ENCODE data around the gene CTDNEP1.

The CTDNEP1 gene

DNA sequence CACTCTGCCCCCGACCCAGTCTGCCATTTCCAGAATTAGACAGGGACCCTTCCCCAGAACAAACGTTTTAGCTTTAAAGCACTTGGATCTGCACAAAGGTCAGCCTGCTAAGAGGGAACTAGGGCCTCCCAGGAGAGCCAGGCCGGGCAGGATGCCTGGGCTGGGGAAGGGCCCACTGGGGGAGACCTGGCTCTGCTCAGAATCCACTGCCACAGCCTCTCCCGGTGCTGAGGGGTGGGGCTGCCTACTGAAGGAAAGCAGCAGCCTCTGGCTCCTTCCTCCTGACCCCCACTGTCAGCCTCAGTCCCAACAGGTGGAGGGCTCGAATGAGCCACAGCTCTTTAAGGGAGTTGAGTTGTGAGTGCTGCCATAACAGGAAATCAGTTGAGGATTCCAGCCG is 41.2 kb upstream of the CTDNEP1 start:
- H3K4me3 ChIP-seq (replicated peaks; ENCODE audit: low read depth, low read length): no peak overlapping the region
- TF ChIP-seq, protein P1, sequence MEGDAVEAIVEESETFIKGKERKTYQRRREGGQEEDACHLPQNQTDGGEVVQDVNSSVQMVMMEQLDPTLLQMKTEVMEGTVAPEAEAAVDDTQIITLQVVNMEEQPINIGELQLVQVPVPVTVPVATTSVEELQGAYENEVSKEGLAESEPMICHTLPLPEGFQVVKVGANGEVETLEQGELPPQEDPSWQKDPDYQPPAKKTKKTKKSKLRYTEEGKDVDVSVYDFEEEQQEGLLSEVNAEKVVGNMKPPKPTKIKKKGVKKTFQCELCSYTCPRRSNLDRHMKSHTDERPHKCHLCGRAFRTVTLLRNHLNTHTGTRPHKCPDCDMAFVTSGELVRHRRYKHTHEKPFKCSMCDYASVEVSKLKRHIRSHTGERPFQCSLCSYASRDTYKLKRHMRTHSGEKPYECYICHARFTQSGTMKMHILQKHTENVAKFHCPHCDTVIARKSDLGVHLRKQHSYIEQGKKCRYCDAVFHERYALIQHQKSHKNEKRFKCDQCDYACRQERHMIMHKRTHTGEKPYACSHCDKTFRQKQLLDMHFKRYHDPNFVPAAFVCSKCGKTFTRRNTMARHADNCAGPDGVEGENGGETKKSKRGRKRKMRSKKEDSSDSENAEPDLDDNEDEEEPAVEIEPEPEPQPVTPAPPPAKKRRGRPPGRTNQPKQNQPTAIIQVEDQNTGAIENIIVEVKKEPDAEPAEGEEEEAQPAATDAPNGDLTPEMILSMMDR (IDR thresholded peaks at IDR 0.05; ENCODE audit: low read depth, low read length, missing control alignments): no peak
- no peak for DNase-seq (ENCODE audit: extremely low read depth, low read depth)

DNA sequence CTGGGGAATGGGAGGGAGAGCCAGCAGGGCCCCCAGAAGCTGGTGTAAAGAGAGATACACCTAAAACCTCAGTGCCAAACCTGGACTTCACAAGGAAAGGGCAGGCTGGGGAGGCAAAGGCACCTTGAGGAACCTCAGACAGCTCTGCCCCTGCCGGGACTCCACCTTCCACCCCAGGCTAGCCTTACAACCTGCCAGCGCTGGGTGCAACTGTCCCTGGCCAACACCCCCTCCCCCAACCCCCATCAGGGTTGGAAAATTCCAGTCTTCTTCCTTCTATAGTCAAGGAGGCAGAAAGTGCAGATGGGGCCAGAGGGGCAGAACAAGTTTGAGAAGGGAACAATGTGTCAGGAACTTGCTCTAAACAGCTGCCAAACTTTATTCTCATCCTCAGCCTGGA is 40.7 kb upstream of the CTDNEP1 start:
- H3K4me3 ChIP-seq (replicated peaks; ENCODE audit: low read depth, low read length): no peak overlapping the region
- no peak for DNase-seq (ENCODE audit: extremely low read depth, low read depth)
- TF ChIP-seq, protein P1 (IDR thresholded peaks at IDR 0.05; ENCODE audit: low read depth, low read length, missing control alignments): no peak

DNA sequence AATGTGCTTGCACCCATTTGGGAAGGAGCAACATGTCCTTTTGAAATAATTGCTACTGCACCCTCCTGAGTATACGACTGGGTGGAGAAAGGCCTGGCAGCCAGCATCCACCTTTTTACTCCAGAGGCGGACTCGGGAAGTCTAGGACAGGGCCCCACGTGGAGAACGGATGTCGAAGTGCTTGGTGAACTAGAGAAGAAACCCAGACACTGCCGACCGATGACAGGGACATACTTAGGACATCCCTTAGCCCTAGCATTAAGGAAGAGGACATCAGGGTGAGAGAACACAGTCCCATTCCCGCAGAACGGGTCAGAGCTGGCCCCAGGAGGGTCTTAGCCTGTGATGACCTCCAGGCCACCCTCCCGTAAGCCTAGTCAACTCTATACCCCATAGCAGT is 39.2 kb upstream of the CTDNEP1 start:
- no peak for DNase-seq (ENCODE audit: extremely low read depth, low read depth)
- H3K4me3 ChIP-seq (replicated peaks; ENCODE audit: low read depth, low read length): no peak overlapping the region
- TF ChIP-seq, protein P1 (IDR thresholded peaks at IDR 0.05; ENCODE audit: low read depth, low read length, missing control alignments): no peak

- TF ChIP-seq, protein P1 (IDR thresholded peaks at IDR 0.05; ENCODE audit: low read depth, low read length, missing control alignments): no peak
- DNase-seq (ENCODE audit: extremely low read depth, low read depth): no peak
- H3K4me3 ChIP-seq (replicated peaks; ENCODE audit: low read depth, low read length): no peak overlapping the region
Observed at GRCh38 chr17:7290166-7290565, 38.6 kb upstream of the CTDNEP1 start.

DNA sequence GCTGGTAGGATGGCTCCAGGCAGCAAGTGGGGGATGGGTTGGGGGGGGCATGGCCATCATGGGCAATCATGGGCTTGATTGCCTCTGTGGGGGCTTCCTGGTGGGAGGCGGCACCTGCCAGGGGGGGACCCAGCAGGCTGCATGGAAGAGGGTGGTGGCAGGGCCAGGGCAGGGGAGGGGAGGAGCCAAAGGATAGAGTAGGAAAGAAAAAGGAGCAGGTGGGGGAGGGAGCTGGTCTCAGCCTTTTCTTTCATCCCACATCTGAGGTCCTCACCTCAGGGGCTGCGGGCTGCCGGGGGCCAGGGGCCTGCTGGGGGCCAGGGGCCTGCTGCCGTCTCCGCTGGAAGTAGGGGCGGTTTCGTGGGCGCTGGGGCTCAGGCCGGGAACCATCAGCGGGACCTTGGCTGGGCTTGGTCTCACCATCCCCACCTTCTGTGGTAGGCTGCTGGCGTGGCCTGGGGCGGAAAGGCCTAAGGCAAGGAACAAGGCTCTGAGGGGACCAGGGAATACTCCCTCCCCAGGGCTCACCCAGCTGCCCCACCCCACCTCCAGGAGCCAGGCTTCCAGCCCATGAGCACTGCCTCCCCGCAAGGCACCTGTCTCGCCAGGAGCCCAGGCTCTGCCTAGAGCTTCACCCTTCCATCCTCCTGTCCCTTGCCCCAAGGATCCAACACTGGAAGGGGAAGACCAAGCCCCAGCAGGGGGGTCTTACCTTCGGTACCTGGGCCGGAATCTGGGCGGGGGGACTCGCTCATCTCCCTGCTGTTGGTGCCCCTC is 37.9 kb upstream of the CTDNEP1 start:
- TF ChIP-seq, protein P1 (IDR thresholded peaks at IDR 0.05; ENCODE audit: low read depth, low read length, missing control alignments): no peak
- H3K4me3 ChIP-seq (replicated peaks; ENCODE audit: low read depth, low read length): no peak overlapping the region
- no peak for DNase-seq (ENCODE audit: extremely low read depth, low read depth)

GRCh38 chr17:7285679-7286078 is 34.1 kb upstream of the CTDNEP1 start:
- TF ChIP-seq, protein P1 (IDR thresholded peaks at IDR 0.05; ENCODE audit: low read depth, low read length, missing control alignments): no peak
- no peak for DNase-seq (ENCODE audit: extremely low read depth, low read depth)
- H3K4me3 ChIP-seq (replicated peaks; ENCODE audit: low read depth, low read length): no peak overlapping the region

DNA sequence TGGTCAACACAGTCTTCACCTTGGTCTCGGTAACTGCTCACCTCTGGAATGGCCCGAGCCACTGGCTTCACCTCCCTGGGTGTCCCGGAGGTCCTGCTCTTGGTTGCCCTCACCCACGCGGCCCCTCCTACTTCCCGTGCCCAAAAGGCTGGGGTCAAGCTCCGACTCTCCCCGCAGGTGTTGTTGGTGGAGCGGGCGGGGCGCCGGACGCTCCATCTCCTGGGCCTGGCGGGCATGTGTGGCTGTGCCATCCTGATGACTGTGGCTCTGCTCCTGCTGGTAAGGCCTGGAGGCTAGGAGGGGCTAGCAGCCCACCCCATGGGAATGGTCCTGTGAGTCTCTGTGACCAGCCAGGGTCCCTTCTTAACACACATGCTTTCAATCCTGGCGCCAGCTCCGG is 33.4 kb upstream of the CTDNEP1 start:
- DNase-seq (ENCODE audit: extremely low read depth, low read depth): no peak
- H3K4me3 ChIP-seq (replicated peaks; ENCODE audit: low read depth, low read length): no peak overlapping the region
- TF ChIP-seq, protein P1 (IDR thresholded peaks at IDR 0.05; ENCODE audit: low read depth, low read length, missing control alignments): no peak
